Measurements from ENCODE around the gene GID4. TPM values are rescaled to one million over a fixed set of nuclear protein-coding genes. Genes with fewer than 3 reads are reported as not detected.

GID4 gene
- total RNA-seq, 1 experiment from 2014 or later, result 11.4 TPM

DNA sequence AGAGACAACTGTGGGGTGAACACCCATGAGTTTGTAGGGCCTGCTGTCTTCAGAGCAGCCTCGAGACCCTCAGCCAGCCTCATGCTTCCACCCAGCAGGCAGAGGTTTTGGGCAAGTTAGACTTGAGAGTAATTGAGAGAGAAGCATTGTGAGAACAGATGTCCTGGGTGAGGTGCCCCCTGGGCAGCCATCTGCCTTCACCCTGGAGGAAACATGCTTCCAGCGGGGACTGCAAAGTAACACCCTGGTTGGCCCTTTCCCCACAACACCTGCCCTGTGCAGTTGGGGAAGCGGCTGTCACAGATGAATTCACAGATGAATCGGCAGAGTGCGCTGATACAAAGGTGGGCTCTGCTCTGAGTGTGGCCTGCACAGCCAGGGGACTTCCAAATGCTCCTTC, 23.6 kb upstream of the GID4 start:
- WGBS (ENCODE audit: extremely low coverage, insufficient read length, low lambda C conversion rate), result no CpG with 5 or more reads among the region's 5 CpGs
- Mint-ChIP-seq H3K27me3 (ENCODE audit: low read depth) (no peaks in the 10 kb centered on the region), H3K27ac (no peak overlapping the region), H3K4me3 (no peak overlapping the region), H3K9me3 (no peaks in the 10 kb centered on the region), H3K4me1 (peaks cover 7 to 10% of the 10 kb centered on the region in 2 experiments), H3K36me3 (ENCODE audit: insufficient read depth in 1 of 3, low read depth in 3 of 3) (peaks cover 0 to 4% (median 0%) of the 10 kb centered on the region in 3 experiments; a peak in 1 of 7 replicates)
- H2BK20ac ChIP-seq (ENCODE audit: low read depth, low read length, poor library complexity, severe bottlenecking), result no peak overlapping the region
- TF ChIP-seq, protein P1, sequence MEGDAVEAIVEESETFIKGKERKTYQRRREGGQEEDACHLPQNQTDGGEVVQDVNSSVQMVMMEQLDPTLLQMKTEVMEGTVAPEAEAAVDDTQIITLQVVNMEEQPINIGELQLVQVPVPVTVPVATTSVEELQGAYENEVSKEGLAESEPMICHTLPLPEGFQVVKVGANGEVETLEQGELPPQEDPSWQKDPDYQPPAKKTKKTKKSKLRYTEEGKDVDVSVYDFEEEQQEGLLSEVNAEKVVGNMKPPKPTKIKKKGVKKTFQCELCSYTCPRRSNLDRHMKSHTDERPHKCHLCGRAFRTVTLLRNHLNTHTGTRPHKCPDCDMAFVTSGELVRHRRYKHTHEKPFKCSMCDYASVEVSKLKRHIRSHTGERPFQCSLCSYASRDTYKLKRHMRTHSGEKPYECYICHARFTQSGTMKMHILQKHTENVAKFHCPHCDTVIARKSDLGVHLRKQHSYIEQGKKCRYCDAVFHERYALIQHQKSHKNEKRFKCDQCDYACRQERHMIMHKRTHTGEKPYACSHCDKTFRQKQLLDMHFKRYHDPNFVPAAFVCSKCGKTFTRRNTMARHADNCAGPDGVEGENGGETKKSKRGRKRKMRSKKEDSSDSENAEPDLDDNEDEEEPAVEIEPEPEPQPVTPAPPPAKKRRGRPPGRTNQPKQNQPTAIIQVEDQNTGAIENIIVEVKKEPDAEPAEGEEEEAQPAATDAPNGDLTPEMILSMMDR (conservative IDR thresholded peaks at IDR 0.05), result no peak
- H3K9ac ChIP-seq (ENCODE audit: extremely low read depth, insufficient read length, low read length), result no peak overlapping the region
- H2AK5ac ChIP-seq (ENCODE audit: insufficient read length, low read length), result no peak overlapping the region
- H4K5ac ChIP-seq (ENCODE audit: insufficient read length, low read depth, low read length), result no peak overlapping the region
- H3K79me2 ChIP-seq (ENCODE audit: insufficient read depth, low read length), result no peaks in the 10 kb centered on the region
- no peak overlapping the region for H3K4me2 ChIP-seq (ENCODE audit: insufficient read depth, insufficient read length, low read length)
- no peaks in the 10 kb centered on the region for H3K23me2 ChIP-seq (ENCODE audit: insufficient read length, low read depth, low read length, poor library complexity, severe bottlenecking)
- no peaks in the 10 kb centered on the region for H3K4me1 ChIP-seq (ENCODE audit: insufficient read depth, low read length)
- H3K23ac ChIP-seq (ENCODE audit: insufficient read length, low read depth, low read length), result no peak overlapping the region
- DNase-seq, result no peak
- no peak overlapping the region for H2AFZ ChIP-seq (ENCODE audit: low read length)
- H4K8ac ChIP-seq (replicated peaks; ENCODE audit: insufficient read length, low read depth, low read length), result no peak overlapping the region
- H4K91ac ChIP-seq (ENCODE audit: insufficient read length, low read depth, low read length), result no peak overlapping the region
- no peak overlapping the region for H3K18ac ChIP-seq (ENCODE audit: insufficient read length, low read depth, low read length)
- no peak overlapping the region for H3K27ac ChIP-seq (ENCODE audit: insufficient read length, low read depth, low read length)
- no peak overlapping the region for H2BK15ac ChIP-seq (ENCODE audit: low read depth, low read length)
- H2BK120ac ChIP-seq (ENCODE audit: low read depth, low read length, poor library complexity, severe bottlenecking), result no peak overlapping the region
- H2BK5ac ChIP-seq (ENCODE audit: insufficient read length, low read length), result no peak overlapping the region
- H2BK12ac ChIP-seq (ENCODE audit: insufficient read length, low read depth, low read length), result no peak overlapping the region
- H3K14ac ChIP-seq (ENCODE audit: insufficient read depth, low read length), result no peak overlapping the region
- H4K20me1 ChIP-seq (ENCODE audit: control insufficient read depth, insufficient read depth, insufficient read length), result no peaks in the 10 kb centered on the region
- no peaks in the 10 kb centered on the region for H3K9me3 ChIP-seq (ENCODE audit: control insufficient read depth, low read depth, low read length)
- H3K79me1 ChIP-seq (ENCODE audit: insufficient read depth, low read depth, low read length, poor library complexity, severe bottlenecking), result no peaks in the 10 kb centered on the region
- H3K4ac ChIP-seq (ENCODE audit: low read depth, low read length), result no peak overlapping the region
- H3T11ph ChIP-seq (ENCODE audit: low read length), result no peak overlapping the region
- H3K56ac ChIP-seq (ENCODE audit: insufficient read length, low read depth, low read length), result no peak overlapping the region
- no peaks in the 10 kb centered on the region for H3K27me3 ChIP-seq (ENCODE audit: insufficient read depth, low read length)
